Endothelial cell (in vitro differentiated cells): ENCODE measurements around the gene DDX49. TPM values are rescaled to one million over a fixed set of nuclear protein-coding genes. Genes with fewer than 3 reads are reported as not detected.
"Not testable (repeated sequence)": the region's sequence is repeated elsewhere in the genome, so short reads cannot be mapped to it uniquely, and the experiment has no call there.

Source experiments
- DNase-seq: peaks from one replicate; pipeline ENCODE4 v3.0.0; 2021; ENCODE audit warnings: low spot score
- H3K27ac Mint-ChIP-seq: one replicate; pipeline ENCODE4 v1.8.0; 2021; ENCODE audit warnings: mixed read lengths, inconsistent platforms; ENCODE audit not compliant: unreplicated experiment
- H3K27me3 Mint-ChIP-seq: one replicate; pipeline ENCODE4 v1.8.0; 2021; ENCODE audit warnings: mild to moderate bottlenecking, moderate library complexity, mixed read lengths, inconsistent platforms; ENCODE audit not compliant: unreplicated experiment
- H3K36me3 Mint-ChIP-seq: one replicate; pipeline ENCODE4 v1.8.0; 2021; ENCODE audit warnings: mild to moderate bottlenecking, low read depth, mixed read lengths, inconsistent platforms; ENCODE audit not compliant: unreplicated experiment
- H3K4me1 Mint-ChIP-seq: one replicate; pipeline ENCODE4 v1.8.0; 2021; ENCODE audit warnings: mild to moderate bottlenecking, mixed read lengths, inconsistent platforms; ENCODE audit not compliant: unreplicated experiment
- H3K4me3 Mint-ChIP-seq: one replicate; pipeline ENCODE4 v1.8.0; 2021; ENCODE audit warnings: mild to moderate bottlenecking, mixed read lengths, inconsistent platforms; ENCODE audit not compliant: unreplicated experiment
- H3K9me3 Mint-ChIP-seq: one replicate; pipeline ENCODE4 v1.8.0; 2021; ENCODE audit warnings: mixed read lengths, inconsistent platforms; ENCODE audit not compliant: unreplicated experiment
- CTCF ChIP-seq: fragments of 200-600 bp; sonication (generic); IDR thresholded peaks from one replicate; pipeline ENCODE4 v1.5.0; 2021; ENCODE audit warnings: antibody characterized with exemption; ENCODE audit not compliant: unreplicated experiment
- total RNA-seq: library from RNA; stranded (reverse); fragmentation: NEBNext Ultra II Directional; extraction: Animal tissue kit (Norgen Biotek cat#: 25700); gene quantifications from one replicate; pipeline ENCODE4 v1.2.1, GENCODE V29; 2021; ENCODE audit not compliant: unreplicated experiment

DDX49 gene
- total RNA-seq, 1 donor from 2014 or later, result 33.7 TPM

- Mint-ChIP-seq H3K9me3 (no peaks in the 10 kb centered on the region), H3K27ac (peak overlapping the region; percentile 57), H3K36me3 (peaks cover 8% of the 10 kb centered on the region), H3K4me1 (peaks cover 5% of the 10 kb centered on the region), H3K27me3 (peaks cover 5% of the 10 kb centered on the region), H3K4me3 (no peak overlapping the region)
- no peak for TF ChIP-seq CTCF
- no peak for DNase-seq
These were observed 29.5 kb downstream of the DDX49 start for GRCh38 chr19:18948976-18949356.

GRCh38 chr19:18949858-18950257 lies 30.3 kb downstream of the DDX49 start:
- H3K27me3 Mint-ChIP-seq, result peaks cover 7% of the 10 kb centered on the region
- peaks cover 5% of the 10 kb centered on the region for H3K4me1 Mint-ChIP-seq
- no peak for TF ChIP-seq CTCF
- no peak overlapping the region for H3K27ac Mint-ChIP-seq
- H3K36me3 Mint-ChIP-seq, result peaks cover 8% of the 10 kb centered on the region
- no peak for DNase-seq
- no peaks in the 10 kb centered on the region for H3K9me3 Mint-ChIP-seq
- no peak overlapping the region for H3K4me3 Mint-ChIP-seq

GRCh38 chr19:18951721-18952281 lies 32.3 kb downstream of the DDX49 start:
- Mint-ChIP-seq H3K36me3 (peaks cover under 1% of the 10 kb centered on the region), H3K9me3 (no peaks in the 10 kb centered on the region), H3K4me3 (no peak overlapping the region), H3K27me3 (peaks cover 3% of the 10 kb centered on the region), H3K27ac (no peak overlapping the region), H3K4me1 (peaks cover 3% of the 10 kb centered on the region)
- TF ChIP-seq CTCF, result no peak
- DNase-seq, result no peak

GRCh38 chr19:18952364-18953003 lies 33.0 kb downstream of the DDX49 start:
- H3K9me3 Mint-ChIP-seq, H3K27me3 Mint-ChIP-seq, H3K36me3 Mint-ChIP-seq, H3K4me1 Mint-ChIP-seq, H3K27ac Mint-ChIP-seq, DNase-seq, H3K4me3 Mint-ChIP-seq: not testable (repeated sequence)

- Mint-ChIP-seq H3K27ac (no peak overlapping the region), H3K36me3 (no peaks in the 10 kb centered on the region), H3K4me1 (peaks cover 3% of the 10 kb centered on the region), H3K9me3 (no peaks in the 10 kb centered on the region), H3K27me3 (peaks cover 3% of the 10 kb centered on the region), H3K4me3 (no peak overlapping the region)
- no peak for TF ChIP-seq CTCF
- no peak for DNase-seq
These were observed 34.6 kb downstream of the DDX49 start for GRCh38 chr19:18954094-18954493.
